A549 (cell line): ENCODE results near the gene ZNF407. TPM values are rescaled to one million over a fixed set of nuclear protein-coding genes. Genes with fewer than 3 reads are reported as not detected.

Experiments
- ATAC-seq, 2 experiments: fragments of 200-7000 bp in 1 of 2; fragments of >200 bp in 1 of 2; cut with Nextera tagmentation in 1 of 2; cut with Tn5 transposase in 1 of 2; 3 replicates each; pipeline versions ENCODE4 v1.8.0 to v1.9.1; 2018 to 2020; ENCODE audit warnings: mild to moderate bottlenecking in 1 of 2, moderate library complexity in 1 of 2
- CTCF ChIA-PET: fragments of 300-600 bp; sonication (Branson Sonifier 250); formaldehyde crosslinking; extraction: SDS; loops from one replicate; lab custom pipeline; 2021; ENCODE audit warnings: antibody characterized with exemption, inconsistent platforms; lab: Yijun Ruan, JAX
- POLR2A ChIA-PET: fragments of 350-600 bp; formaldehyde crosslinking; extraction: SDS; loops from one replicate; lab custom pipeline; 2021; ENCODE audit warnings: antibody characterized with exemption, inconsistent platforms; lab: Yijun Ruan, JAX
- DNase-seq, 2 experiments: peaks; one replicate each; pipeline versions ENCODE4 v3.0.0 to v3.0.0-alpha.2; 2011 to 2016; ENCODE audit warnings: low read depth in 1 of 2, low spot score in 1 of 2
- FAIRE-seq: peaks from 2 replicates; lab custom pipeline; 2011; peaks lifted over from hg19 to GRCh38; lab: Jason Lieb, UNC
- H3K27ac ChIP-seq, 2 experiments: fragments of >200 bp; sonication (Bioruptor Twin); formaldehyde crosslinking; 3 replicates each; pipeline ENCODE4 v1.5.1; 2016 to 2017
- H3K4me1 ChIP-seq: fragments of >200 bp; sonication (Bioruptor Twin); formaldehyde crosslinking; 3 replicates; pipeline ENCODE4 v1.6.1; 2016
- H3K4me2 ChIP-seq: fragments of >200 bp; sonication (Bioruptor Twin); formaldehyde crosslinking; 3 replicates; pipeline ENCODE4 v1.6.1; 2016
- H3K4me3 ChIP-seq: fragments of >200 bp; sonication (Bioruptor Twin); formaldehyde crosslinking; 3 replicates; pipeline ENCODE4 v1.5.1; 2016
- H3K9me3 ChIP-seq: fragments of >200 bp; sonication (Bioruptor Twin); formaldehyde crosslinking; 3 replicates; pipeline ENCODE4 v1.6.1; 2016
- BHLHE40 ChIP-seq: IDR thresholded peaks from 2 replicates; pipeline ENCODE4 v1.6.1; 2012; ENCODE audit warnings: low read depth, low read length, inconsistent platforms
- CBX8 ChIP-seq: fragments of 200-600 bp; sonication (generic); IDR thresholded peaks from 2 replicates; pipeline ENCODE4 v1.6.1; 2016
- CEBPB ChIP-seq, 2 experiments: fragments of >200 bp in 1 of 2; sonication (Bioruptor Twin) in 1 of 2; formaldehyde crosslinking in 1 of 2; IDR thresholded peaks; 2 replicates each; pipeline ENCODE4 v1.6.1; 2012 to 2016
- E2F6 ChIP-seq: IDR thresholded peaks from 2 replicates; pipeline ENCODE4 v1.6.1; 2012; ENCODE audit warnings: low read depth, borderline replicate concordance
- EP300 ChIP-seq, 2 experiments: fragments of >200 bp; sonication (Bioruptor Twin); formaldehyde crosslinking; IDR thresholded peaks; 2 replicates in 1 of 2; 3 replicates in 1 of 2; pipeline ENCODE4 v1.6.1; 2016 to 2017
- ESRRA ChIP-seq: fragments of 150-350 bp; IDR thresholded peaks from 2 replicates; pipeline ENCODE4 v1.6.1; 2014; ENCODE audit warnings: mild to moderate bottlenecking, low read length, borderline replicate concordance
- FOSB ChIP-seq: fragments of 250-450 bp; sonication (Bioruptor Pico); IDR thresholded peaks from 2 replicates; pipeline ENCODE4 v1.5.0; 2020; ENCODE audit warnings: mild to moderate bottlenecking, moderate library complexity
- HMGXB4 ChIP-seq: fragments of 250-450 bp; sonication (Bioruptor Pico); IDR thresholded peaks from 2 replicates; pipeline ENCODE4 v1.5.0; 2021; ENCODE audit warnings: mild to moderate bottlenecking, moderate library complexity, borderline replicate concordance
- HOXB13 ChIP-seq: fragments of 250-450 bp; sonication (Bioruptor Pico); IDR thresholded peaks from 2 replicates; pipeline ENCODE4 v1.5.0; 2020; ENCODE audit warnings: low read depth, mild to moderate bottlenecking, moderate library complexity
- JUN ChIP-seq, 2 experiments: fragments of >200 bp; sonication (Bioruptor Twin); formaldehyde crosslinking; IDR thresholded peaks; 2 replicates in 1 of 2; 3 replicates in 1 of 2; pipeline ENCODE4 v1.6.1; 2016 to 2017
- KDM5A ChIP-seq: fragments of 200-600 bp; sonication (generic); IDR thresholded peaks from 2 replicates; pipeline ENCODE4 v1.6.1; 2016; ENCODE audit warnings: antibody characterized with exemption, mild to moderate bottlenecking
- MAFK ChIP-seq: fragments of 450-650 bp; IDR thresholded peaks from 2 replicates; pipeline ENCODE4 v1.6.1; 2014; ENCODE audit not compliant: partially characterized antibody
- MYC ChIP-seq: IDR thresholded peaks from 2 replicates; pipeline ENCODE4 v1.6.1; 2012; ENCODE audit warnings: mild to moderate bottlenecking, inconsistent platforms, low read length, improper control_type of control experiment, borderline replicate concordance
- NFE2L2 ChIP-seq: fragments of 150-350 bp; conservative IDR thresholded peaks from 2 replicates; pipeline ENCODE4 v1.6.1; 2014; ENCODE audit warnings: low read length
- PHF8 ChIP-seq: fragments of 200-600 bp; sonication (generic); IDR thresholded peaks from 2 replicates; pipeline ENCODE4 v1.6.1; 2016; ENCODE audit warnings: low read depth, mild to moderate bottlenecking, antibody characterized with exemption, moderate library complexity, borderline replicate concordance
- POLR2A ChIP-seq: IDR thresholded peaks from 2 replicates; pipeline ENCODE4 v1.6.1; 2012; ENCODE audit warnings: mild to moderate bottlenecking, low read length
- RAD21 ChIP-seq, 2 experiments: fragments of >200 bp in 1 of 2; sonication (Bioruptor Twin) in 1 of 2; formaldehyde crosslinking in 1 of 2; IDR thresholded peaks in 1 of 2; conservative IDR thresholded peaks in 1 of 2; 2 replicates in 1 of 2; 3 replicates in 1 of 2; pipeline ENCODE4 v1.6.1; 2012 to 2018; ENCODE audit warnings: inconsistent platforms in 1 of 2
- RCOR1 ChIP-seq: fragments of 150-350 bp; IDR thresholded peaks from 2 replicates; pipeline ENCODE4 v1.6.1; 2014; ENCODE audit warnings: antibody characterized with exemption, low read length, low read depth
- SMC3 ChIP-seq: fragments of >200 bp; sonication (Bioruptor Twin); formaldehyde crosslinking; IDR thresholded peaks from 3 replicates; pipeline ENCODE4 v1.6.1; 2018; ENCODE audit warnings: inconsistent platforms
- ZNF302 ChIP-seq: fragments of 250-450 bp; sonication (Bioruptor Pico); IDR thresholded peaks from 2 replicates; pipeline ENCODE4 v1.9.0; 2021; ENCODE audit warnings: inconsistent platforms, mild to moderate bottlenecking, moderate library complexity
- WGBS: methylation state at CpG from one replicate; pipeline ENCODE4 v1.1.6; 2017; ENCODE audit errors: missing lambda C conversion rate; 5-methylcytosine and 5-hydroxymethylcytosine counted together
- polyA plus RNA-seq, 4 experiments: library from polyadenylated mRNA; depleted of rRNA in 3 of 4; stranded (reverse); fragments of >200 nt; fragmentation: RNase III in 1 of 4; extraction: RNeasy Plus Mini Kit Qiagen cat#74134 plus additional on column Dnase treatment in 1 of 4; gene quantifications; 2 replicates in 3 of 4; 3 replicates in 1 of 4; pipeline ENCODE4 v1.2.3, GENCODE V29; 2011 to 2017
- TF ChIP-seq, protein P1 (sequence below): IDR thresholded peaks from 2 replicates; pipeline ENCODE4 v1.6.1; 2012

The ZNF407 gene
- polyA plus RNA-seq, 2 of the 4 experiments (the other 2 are of a cell fraction): 2.5 to 3.0 TPM

DNA sequence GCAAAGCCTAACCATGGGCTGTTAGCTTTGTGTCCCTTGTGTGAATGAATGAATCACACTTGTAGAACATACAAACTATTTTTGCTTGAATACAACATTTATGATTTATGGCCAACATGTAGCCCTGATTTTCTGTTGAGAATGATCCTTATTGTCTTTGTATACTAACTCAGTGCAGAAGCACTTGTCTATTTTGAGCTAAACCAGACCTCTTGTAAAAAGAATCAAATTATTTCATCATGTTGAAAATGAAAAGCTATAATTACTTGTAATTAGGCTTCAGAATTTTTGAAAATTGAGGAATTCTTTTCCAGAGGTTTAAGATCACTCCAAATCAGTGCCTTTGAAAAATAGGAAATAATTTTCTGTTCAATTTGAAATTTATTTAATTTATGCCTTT lies 85.9 kb downstream of the ZNF407 start:
- ChIA-PET CTCF (no interaction called here), POLR2A (no interaction called here)
- ATAC-seq: no peak
- DNase-seq: no peak
- H3K4me1 ChIP-seq: no peaks in the 10 kb centered on the region
- H3K9me3 ChIP-seq: no peaks in the 10 kb centered on the region
- TF ChIP-seq MYC: no peak
- TF ChIP-seq EP300 (IDR thresholded peaks at IDR 0.05): no peak
- TF ChIP-seq PHF8: no peak
- no peak for TF ChIP-seq HMGXB4
- no peak for FAIRE-seq
- H3K4me3 ChIP-seq: no peak overlapping the region
- no peak overlapping the region for H3K4me2 ChIP-seq
- no peak overlapping the region for H3K27ac ChIP-seq

- H3K4me3 ChIP-seq: no peak overlapping the region
- no peak overlapping the region for H3K27ac ChIP-seq
- FAIRE-seq: no peak
- 50% methylated on average over 2 of the region's 2 CpGs for WGBS
- no peak for TF ChIP-seq CBX8
- no peaks in the 10 kb centered on the region for H3K9me3 ChIP-seq
- no peak for DNase-seq
- ChIA-PET POLR2A (no interaction called here), CTCF (no interaction called here)
- no peak overlapping the region for H3K4me2 ChIP-seq
- ATAC-seq: no peak
- no peaks in the 10 kb centered on the region for H3K4me1 ChIP-seq
Measured at GRCh38 chr18:74689251-74689650, 91.6 kb downstream of the ZNF407 start.

DNA sequence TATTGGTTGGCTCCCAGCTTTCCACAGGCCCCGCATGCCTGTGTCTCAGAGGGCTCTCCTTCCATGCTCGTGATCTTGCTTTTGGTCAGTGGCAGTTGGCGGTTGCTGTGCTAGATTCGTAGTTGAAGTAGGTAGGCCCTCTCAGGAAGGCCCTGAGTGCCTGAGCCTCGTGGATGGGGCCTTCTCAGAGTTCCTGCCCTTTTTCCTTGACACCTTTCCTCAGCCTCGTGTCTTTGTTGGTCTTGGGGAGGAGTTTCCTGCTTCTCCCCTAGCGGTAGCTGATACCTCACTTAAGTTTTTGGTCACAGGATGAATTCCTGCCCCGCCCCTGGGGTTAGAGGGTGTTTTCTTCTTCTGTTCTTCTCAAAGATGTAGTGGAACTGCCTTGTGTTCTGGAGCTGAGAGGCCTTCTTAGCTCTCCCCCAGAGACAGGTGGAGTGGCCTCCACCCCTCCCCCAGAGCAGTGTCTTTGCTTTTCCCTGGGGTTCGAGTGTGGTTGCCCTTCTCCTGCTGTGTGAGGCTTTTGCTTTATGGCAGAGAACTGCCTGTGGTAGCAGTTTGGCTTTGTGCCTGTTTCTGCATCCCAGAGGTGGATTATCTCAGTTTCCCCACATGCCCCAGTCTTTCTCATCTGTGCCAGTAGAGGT lies 94.8 kb downstream of the ZNF407 start:
- no peak for ATAC-seq
- Histone ChIP-seq H3K27ac (no peak overlapping the region), H3K4me1 (no peaks in the 10 kb centered on the region)
- POLR2A ChIA-PET: no interaction called here
- CTCF ChIA-PET: interaction anchor here (1.0 kb wide), 2 partner anchors 8 to 12 kb away, joined by 3 read pairs; no protein-coding TSS in a partner anchor
- no peak for TF ChIP-seq NFE2L2
- no peak for TF ChIP-seq CEBPB (IDR thresholded peaks at IDR 0.05)
- TF ChIP-seq HMGXB4: no peak
- no peak for TF ChIP-seq ZNF302 (CRISPR knock-in tag)
- TF ChIP-seq E2F6: no peak
- TF ChIP-seq SMC3: no peak
- no peak for TF ChIP-seq BHLHE40
- no peak for TF ChIP-seq POLR2A
- no peak for TF ChIP-seq JUN (IDR thresholded peaks at IDR 0.05)
- TF ChIP-seq RCOR1: no peak
- TF ChIP-seq, protein P1, sequence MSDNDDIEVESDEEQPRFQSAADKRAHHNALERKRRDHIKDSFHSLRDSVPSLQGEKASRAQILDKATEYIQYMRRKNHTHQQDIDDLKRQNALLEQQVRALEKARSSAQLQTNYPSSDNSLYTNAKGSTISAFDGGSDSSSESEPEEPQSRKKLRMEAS: no peak
- TF ChIP-seq ESRRA: no peak
- TF ChIP-seq HOXB13 (CRISPR knock-in tag): no peak
- TF ChIP-seq KDM5A: no peak
- TF ChIP-seq FOSB (CRISPR knock-in tag): no peak
- TF ChIP-seq MAFK: no peak
- TF ChIP-seq RAD21 (conservative IDR thresholded peaks at IDR 0.05 in 1 of 2, IDR thresholded peaks at IDR 0.05 in 1 of 2): no peak
- TF ChIP-seq, all 56 proteins: peak for 0
- FAIRE-seq (no peak), DNase-seq (no peak)
- Histone ChIP-seq H3K4me2 (no peak overlapping the region), H3K4me3 (no peak overlapping the region), H3K9me3 (no peaks in the 10 kb centered on the region)
- WGBS: 78% methylated on average over 7 of the region's 9 CpGs
